Coronary artery (tissue), 2 donors: Measurements from ENCODE around the gene PKNOX2.

Experiments used
- DNase-seq: peaks from one replicate; pipeline ENCODE4 v3.0.0-alpha.2; 2017; ENCODE audit warnings: low spot score
- H3K27ac ChIP-seq, 2 donors: fragments of 200-600 bp; sonication (generic); one replicate each; pipeline ENCODE4 v1.5.1; 2016 to 2019
- H3K4me3 ChIP-seq: fragments of 200-600 bp; sonication (generic); 2 replicates; pipeline ENCODE4 v1.5.1; 2016; ENCODE audit warnings: mild to moderate bottlenecking, moderate library complexity
- TF ChIP-seq, protein P1 (sequence below): fragments of 200-600 bp; sonication (generic); IDR thresholded peaks from one replicate; pipeline ENCODE4 v1.5.1; 2019; ENCODE audit warnings: antibody characterized with exemption

Gene PKNOX2

DNA sequence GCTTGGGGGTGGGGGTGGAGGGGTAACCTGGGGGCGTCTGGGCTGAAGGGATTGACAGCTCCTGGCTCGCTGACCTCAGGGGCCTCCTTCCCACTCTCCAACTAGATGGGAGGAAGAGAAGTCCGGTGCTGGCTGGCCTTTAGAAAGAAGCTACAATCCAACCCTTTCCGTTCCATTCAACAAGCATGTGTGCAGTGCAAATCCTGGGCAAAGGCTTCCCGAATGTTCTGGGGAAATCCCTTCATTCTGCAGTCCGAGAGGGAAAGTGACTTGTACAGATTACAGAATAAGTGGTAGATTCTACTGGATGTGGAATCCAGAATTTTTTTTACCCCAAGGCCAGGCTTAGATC, 181.6 kb downstream of the PKNOX2 start:
- peak overlapping the region; percentile 43 for H3K4me3 ChIP-seq
- TF ChIP-seq, protein P1, sequence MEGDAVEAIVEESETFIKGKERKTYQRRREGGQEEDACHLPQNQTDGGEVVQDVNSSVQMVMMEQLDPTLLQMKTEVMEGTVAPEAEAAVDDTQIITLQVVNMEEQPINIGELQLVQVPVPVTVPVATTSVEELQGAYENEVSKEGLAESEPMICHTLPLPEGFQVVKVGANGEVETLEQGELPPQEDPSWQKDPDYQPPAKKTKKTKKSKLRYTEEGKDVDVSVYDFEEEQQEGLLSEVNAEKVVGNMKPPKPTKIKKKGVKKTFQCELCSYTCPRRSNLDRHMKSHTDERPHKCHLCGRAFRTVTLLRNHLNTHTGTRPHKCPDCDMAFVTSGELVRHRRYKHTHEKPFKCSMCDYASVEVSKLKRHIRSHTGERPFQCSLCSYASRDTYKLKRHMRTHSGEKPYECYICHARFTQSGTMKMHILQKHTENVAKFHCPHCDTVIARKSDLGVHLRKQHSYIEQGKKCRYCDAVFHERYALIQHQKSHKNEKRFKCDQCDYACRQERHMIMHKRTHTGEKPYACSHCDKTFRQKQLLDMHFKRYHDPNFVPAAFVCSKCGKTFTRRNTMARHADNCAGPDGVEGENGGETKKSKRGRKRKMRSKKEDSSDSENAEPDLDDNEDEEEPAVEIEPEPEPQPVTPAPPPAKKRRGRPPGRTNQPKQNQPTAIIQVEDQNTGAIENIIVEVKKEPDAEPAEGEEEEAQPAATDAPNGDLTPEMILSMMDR = no peak
- H3K27ac ChIP-seq = peak overlapping the region; percentile 48 to 61
- DNase-seq = no peak

DNA sequence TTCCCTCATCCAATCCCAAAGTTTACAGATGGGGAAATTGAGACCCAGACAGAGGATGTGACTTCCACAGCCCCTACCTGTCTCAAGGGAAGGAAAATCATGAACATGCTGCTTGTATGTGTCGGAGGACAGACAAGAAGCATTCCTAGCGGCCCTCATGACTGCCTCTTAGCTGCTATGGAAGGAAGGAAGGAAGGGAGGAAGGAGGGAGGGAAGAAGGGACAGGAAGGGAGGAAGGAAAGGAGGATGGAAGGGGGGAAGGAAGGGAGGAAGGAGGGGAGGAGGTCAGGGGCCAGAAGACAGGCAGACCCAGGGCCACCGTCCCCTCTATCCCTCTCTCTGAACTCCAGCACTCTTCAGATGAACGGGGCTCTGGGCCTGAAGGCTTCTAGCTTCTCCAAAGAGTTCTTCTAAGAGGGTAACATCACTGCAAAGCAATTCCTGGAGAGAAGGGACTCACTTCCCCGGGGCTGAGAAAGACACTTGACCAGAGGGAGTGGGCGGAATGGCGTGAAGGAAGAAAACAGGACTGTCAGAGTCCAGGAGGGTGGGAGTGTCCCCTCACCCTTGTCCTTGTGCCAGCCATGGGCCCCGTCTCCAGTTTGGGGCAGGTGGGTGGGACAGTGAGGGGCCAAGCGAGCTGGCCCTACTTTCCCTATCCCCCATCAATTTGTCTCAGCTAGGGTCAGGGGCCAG, 182.2 kb downstream of the PKNOX2 start:
- TF ChIP-seq, protein P1 = no peak
- Histone ChIP-seq H3K4me3 (no peak overlapping the region), H3K27ac (peak overlapping the region; percentile 25 to 61)
- DNase-seq = no peak

DNA sequence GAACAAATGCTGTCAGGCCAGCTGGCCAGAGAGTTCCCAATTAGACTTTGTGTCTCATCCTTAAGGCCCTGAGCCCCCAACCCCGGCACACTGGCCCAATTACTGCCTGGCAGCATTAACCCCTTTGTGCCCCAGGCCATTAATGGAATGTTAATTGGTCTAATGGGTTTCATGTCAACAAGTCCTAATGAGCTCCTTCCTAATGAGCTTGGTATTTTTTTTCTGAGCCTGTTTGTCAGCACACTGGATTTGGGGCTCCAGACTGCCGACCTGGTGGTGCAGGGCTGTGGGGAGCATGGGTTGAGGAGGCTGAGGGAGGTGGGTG, 182.7 kb downstream of the PKNOX2 start:
- H3K4me3 ChIP-seq = no peak overlapping the region
- DNase-seq = no peak
- peak overlapping the region in 1 of 2 donors; percentile 61 for H3K27ac ChIP-seq
- TF ChIP-seq, protein P1 = no peak

DNA sequence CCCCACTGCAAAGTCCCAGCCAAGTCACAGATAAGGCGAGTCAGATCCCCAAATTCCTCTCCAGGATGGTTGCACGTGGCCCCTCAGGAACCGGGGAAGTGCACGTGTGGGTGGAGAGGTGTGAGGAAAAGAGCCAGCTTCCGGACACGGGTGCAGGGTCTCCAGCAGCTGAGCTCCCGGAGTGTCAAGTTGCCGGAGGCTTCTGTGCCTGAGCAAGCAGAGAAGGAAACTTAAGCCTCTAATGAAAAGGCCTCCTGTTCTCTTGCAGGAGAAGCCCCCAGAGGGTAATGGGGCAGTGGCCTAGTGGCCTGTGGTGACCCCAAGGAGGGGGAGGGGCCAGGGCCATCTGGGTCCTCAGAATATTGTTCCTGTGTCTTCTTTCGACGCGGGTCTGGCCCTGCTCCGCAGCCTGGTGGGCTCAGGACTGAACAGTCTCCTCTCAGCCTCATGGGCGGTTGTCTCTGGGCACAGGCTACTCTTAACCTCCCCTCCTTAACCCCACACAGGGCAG, 183.6 kb downstream of the PKNOX2 start:
- Histone ChIP-seq H3K4me3 (no peak overlapping the region), H3K27ac (no peak overlapping the region)
- TF ChIP-seq, protein P1 = no peak
- no peak for DNase-seq

DNA sequence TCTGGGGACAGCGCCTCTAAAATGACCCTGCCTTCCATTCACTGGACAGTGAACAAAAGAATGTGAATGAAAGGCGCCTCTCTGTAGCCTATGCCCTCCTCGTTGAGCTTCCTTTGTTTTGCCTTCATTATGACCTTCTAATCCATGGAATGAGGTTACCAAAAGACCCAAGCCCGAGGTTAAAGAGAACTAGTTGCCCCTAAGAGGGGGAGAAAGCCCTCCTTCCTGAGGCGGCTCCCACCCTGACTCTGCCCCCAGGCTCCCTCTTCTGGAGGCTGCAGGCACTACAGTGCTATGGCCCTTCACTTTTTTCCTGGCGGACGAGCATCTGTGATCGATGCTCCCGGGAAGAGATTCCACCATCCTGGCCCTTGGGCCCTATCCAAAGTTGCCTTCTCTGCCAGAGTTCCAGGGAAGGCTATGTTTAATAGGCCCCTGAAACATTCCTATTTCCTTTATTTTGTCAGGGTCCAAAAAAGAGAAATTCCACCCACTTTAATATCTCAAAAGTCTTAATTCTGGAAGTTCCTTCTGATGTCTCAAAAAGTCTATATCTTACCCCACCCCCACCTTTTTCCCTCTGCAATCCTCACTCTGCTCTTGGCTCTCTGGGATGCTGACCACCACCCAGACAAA, 184.2 kb downstream of the PKNOX2 start:
- no peak for DNase-seq
- Histone ChIP-seq H3K27ac (no peak overlapping the region), H3K4me3 (no peak overlapping the region)
- TF ChIP-seq, protein P1 = peak; percentile 85

DNA sequence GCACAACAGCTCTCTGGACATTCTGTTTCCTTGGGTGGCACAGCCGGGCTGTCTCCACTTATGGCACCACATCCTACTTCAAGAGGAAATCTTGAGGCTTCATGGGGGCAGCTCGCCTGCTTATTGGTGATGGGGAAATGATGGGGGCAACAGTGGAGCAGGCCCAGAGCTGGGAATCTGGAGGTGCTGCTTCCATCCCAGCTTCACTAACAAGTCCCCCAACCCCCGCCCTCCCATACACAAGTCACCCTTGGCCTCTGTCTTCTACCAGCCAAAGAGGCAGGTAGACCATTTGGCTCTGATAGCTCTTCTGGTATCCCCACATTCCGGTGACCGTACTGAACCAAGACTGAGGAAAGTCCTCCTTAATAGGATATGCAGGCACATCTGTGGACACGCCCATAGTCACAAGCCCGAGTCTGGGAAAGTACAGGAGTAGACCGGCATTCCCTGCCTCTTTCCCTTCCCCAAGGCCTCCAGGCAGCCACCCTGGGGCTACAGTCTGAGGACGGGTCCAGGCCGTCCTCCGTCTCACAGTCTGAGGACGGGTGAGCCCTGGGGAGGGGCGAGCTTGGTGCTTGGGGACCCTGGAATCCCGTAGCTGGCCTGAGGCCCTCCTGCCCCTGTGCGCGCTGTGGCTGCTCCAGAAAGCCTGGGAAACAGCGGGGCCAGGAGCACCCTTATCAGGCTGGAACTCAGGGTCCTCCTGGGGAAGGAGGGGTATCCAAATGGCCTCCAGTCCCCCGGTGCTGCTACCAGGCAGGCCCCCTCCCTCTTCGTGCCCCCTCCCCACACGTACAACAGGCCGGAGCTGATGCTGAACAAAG, 185.9 kb downstream of the PKNOX2 start:
- Histone ChIP-seq H3K4me3 (no peak overlapping the region), H3K27ac (no peak overlapping the region)
- DNase-seq = no peak
- TF ChIP-seq, protein P1 = no peak
